ENCODE results near the gene ANKZF1. TPM values are rescaled to one million over a fixed set of nuclear protein-coding genes. Genes with fewer than 3 reads are reported as not detected.

Gene ANKZF1
- total RNA-seq, 1 donor, result 35.1 TPM

DNA sequence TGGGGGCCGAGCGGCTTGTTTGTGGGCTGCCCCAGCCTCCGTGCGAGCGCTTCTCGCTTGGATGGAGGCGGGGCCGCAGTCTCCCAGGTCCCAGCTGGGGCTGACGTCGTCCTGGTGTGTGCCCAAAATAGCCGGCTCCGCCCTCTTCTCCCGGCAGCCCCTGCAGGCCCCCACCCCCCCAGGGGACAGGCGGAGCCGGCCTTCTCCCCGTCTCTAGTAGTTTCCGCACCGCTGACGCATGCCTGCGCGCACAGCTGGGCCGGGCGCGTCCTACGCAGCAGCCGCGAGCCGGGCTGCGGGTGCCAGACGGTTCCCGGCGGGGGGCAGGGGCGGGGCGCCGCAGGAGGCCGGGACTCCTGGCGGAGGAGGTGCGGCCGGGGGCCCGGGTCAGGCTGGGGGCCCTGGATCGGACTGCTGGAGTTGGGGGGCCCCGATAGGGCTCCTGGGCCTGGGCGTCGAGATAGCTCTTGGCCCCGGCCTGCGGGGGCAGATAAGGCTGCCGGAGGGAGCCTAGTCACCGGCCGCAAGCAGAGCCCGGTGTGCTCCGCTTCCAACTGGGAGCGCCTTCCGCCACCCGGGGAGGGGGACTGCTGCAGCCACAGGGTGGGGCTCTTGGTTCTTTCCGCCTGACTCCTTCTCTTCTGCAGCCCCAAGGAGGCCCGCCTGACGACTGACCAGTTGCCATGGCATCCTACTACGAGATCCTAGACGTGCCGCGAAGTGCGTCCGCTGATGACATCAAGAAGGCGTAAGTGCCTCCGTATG, 49.7 kb downstream of the ANKZF1 start, which contains the start of gene DNAJB2:
Gene DNAJB2 (plus strand): TSS at position 216 of the 765 bp plus-strand sequence. CDS start 468 bp downstream, at position 684.
- Histone ChIP-seq H3K4me2 (ENCODE audit: insufficient read depth, low read length) (peak within 1 kb of the TSS; percentile 91), H3K27me3 (ENCODE audit: insufficient read depth, low read length) (no peaks in the 10 kb centered on the region), H3K27ac (ENCODE audit: low read depth, low read length) (peak within 1 kb of the TSS; percentile 97), H4K20me1 (ENCODE audit: insufficient read depth, low read length) (peaks cover 2% of the 10 kb centered on the region), H3K36me3 (ENCODE audit: insufficient read depth, low read length) (peaks cover 28% of the 10 kb centered on the region), H3K9me3 (ENCODE audit: low read depth, low read length) (no peaks in the 10 kb centered on the region), H3K79me2 (ENCODE audit: insufficient read depth, low read length) (peaks cover 15% of the 10 kb centered on the region), H3K4me1 (ENCODE audit: insufficient read depth, low read length) (peaks cover 31% of the 10 kb centered on the region), H2AFZ (ENCODE audit: low read length) (peak within 1 kb of the TSS; percentile 40), H3K4me3 (ENCODE audit: insufficient read depth, low read length) (peak within 1 kb of the TSS; percentile 75)
- TF ChIP-seq, protein P1, sequence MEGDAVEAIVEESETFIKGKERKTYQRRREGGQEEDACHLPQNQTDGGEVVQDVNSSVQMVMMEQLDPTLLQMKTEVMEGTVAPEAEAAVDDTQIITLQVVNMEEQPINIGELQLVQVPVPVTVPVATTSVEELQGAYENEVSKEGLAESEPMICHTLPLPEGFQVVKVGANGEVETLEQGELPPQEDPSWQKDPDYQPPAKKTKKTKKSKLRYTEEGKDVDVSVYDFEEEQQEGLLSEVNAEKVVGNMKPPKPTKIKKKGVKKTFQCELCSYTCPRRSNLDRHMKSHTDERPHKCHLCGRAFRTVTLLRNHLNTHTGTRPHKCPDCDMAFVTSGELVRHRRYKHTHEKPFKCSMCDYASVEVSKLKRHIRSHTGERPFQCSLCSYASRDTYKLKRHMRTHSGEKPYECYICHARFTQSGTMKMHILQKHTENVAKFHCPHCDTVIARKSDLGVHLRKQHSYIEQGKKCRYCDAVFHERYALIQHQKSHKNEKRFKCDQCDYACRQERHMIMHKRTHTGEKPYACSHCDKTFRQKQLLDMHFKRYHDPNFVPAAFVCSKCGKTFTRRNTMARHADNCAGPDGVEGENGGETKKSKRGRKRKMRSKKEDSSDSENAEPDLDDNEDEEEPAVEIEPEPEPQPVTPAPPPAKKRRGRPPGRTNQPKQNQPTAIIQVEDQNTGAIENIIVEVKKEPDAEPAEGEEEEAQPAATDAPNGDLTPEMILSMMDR (IDR thresholded peaks at IDR 0.05; ENCODE audit: extremely low read depth, low read depth, low read length), result peak; percentile 26
- peak; percentile 100 for DNase-seq (ENCODE audit: insufficient read length, low spot score, missing footprints)

DNA sequence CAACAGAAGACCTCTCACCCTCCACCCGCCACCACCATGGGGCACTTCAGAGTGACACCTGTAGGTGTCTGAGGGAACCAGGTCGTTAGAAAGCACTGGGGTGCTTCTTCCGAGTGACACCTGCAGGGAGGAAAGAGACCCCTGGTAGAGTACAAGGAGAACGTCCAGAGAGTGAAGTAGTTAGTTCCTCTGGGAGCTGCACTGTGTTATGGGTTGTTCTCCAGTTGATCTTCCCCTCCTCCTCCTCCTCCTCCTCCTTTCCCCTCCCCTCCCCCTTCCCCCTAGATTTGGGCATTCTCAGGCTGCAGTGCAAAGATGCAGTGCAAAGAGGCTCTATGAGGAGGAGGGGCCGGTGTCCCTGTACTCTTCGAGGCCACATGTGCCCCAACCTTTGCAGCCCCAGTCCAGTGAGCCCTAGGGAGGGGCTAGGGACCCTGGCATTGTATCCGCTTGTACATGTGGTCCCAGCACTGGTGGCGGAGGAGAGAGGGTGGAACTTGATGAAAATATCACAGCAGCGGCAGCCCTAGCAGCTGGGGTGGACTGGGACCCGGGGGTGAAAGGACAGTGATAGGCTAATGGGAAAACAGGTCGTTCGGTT, 50.4 kb downstream of the ANKZF1 start:
- no peak for DNase-seq (ENCODE audit: insufficient read length, low spot score, missing footprints)
- peak overlapping the region; percentile 91 for H3K4me2 ChIP-seq (ENCODE audit: insufficient read depth, low read length)
- H3K27ac ChIP-seq (ENCODE audit: low read depth, low read length), result peak overlapping the region; percentile 97
- H3K79me2 ChIP-seq (ENCODE audit: insufficient read depth, low read length), result peaks cover 15% of the 10 kb centered on the region
- H3K4me1 ChIP-seq (ENCODE audit: insufficient read depth, low read length), result peaks cover 24% of the 10 kb centered on the region
- no peaks in the 10 kb centered on the region for H3K9me3 ChIP-seq (ENCODE audit: low read depth, low read length)
- H3K27me3 ChIP-seq (ENCODE audit: insufficient read depth, low read length), result no peaks in the 10 kb centered on the region
- TF ChIP-seq, protein P1 (IDR thresholded peaks at IDR 0.05; ENCODE audit: extremely low read depth, low read depth, low read length), result peak; percentile 9
- H2AFZ ChIP-seq (ENCODE audit: low read length), result peak overlapping the region; percentile 40
- H4K20me1 ChIP-seq (ENCODE audit: insufficient read depth, low read length), result peaks cover 7% of the 10 kb centered on the region
- H3K4me3 ChIP-seq (ENCODE audit: insufficient read depth, low read length), result peak overlapping the region; percentile 75
- H3K36me3 ChIP-seq (ENCODE audit: insufficient read depth, low read length), result peaks cover 34% of the 10 kb centered on the region

DNA sequence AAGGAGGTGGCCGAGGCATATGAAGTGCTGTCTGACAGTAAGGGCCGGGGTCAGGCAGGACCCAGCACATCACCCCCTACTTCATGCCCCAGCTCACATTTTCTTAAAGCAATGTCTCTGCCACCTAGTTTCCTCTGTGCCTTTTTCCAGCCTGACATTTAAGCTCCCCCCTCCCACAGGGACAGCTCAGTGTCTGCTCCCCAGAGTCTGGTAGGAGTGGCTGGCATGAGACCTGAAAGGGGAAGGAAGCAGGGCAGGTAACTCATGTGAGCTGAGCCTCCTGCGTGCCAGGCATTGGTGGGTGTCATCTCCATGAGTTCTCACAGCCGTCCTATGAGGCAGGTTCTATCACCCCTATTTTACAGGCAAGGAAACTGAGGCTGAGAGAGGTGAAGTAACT, 51.0 kb downstream of the ANKZF1 start:
- no peaks in the 10 kb centered on the region for H3K27me3 ChIP-seq (ENCODE audit: insufficient read depth, low read length)
- no peak overlapping the region for H2AFZ ChIP-seq (ENCODE audit: low read length)
- H4K20me1 ChIP-seq (ENCODE audit: insufficient read depth, low read length), result peaks cover 7% of the 10 kb centered on the region
- peaks cover 15% of the 10 kb centered on the region for H3K79me2 ChIP-seq (ENCODE audit: insufficient read depth, low read length)
- peaks cover 23% of the 10 kb centered on the region for H3K4me1 ChIP-seq (ENCODE audit: insufficient read depth, low read length)
- H3K4me3 ChIP-seq (ENCODE audit: insufficient read depth, low read length), result no peak overlapping the region
- DNase-seq (ENCODE audit: insufficient read length, low spot score, missing footprints), result no peak
- TF ChIP-seq, protein P1 (IDR thresholded peaks at IDR 0.05; ENCODE audit: extremely low read depth, low read depth, low read length), result no peak
- H3K9me3 ChIP-seq (ENCODE audit: low read depth, low read length), result no peaks in the 10 kb centered on the region
- H3K27ac ChIP-seq (ENCODE audit: low read depth, low read length), result peak overlapping the region; percentile 97
- peaks cover 38% of the 10 kb centered on the region for H3K36me3 ChIP-seq (ENCODE audit: insufficient read depth, low read length)
- H3K4me2 ChIP-seq (ENCODE audit: insufficient read depth, low read length), result peak overlapping the region; percentile 91

DNA sequence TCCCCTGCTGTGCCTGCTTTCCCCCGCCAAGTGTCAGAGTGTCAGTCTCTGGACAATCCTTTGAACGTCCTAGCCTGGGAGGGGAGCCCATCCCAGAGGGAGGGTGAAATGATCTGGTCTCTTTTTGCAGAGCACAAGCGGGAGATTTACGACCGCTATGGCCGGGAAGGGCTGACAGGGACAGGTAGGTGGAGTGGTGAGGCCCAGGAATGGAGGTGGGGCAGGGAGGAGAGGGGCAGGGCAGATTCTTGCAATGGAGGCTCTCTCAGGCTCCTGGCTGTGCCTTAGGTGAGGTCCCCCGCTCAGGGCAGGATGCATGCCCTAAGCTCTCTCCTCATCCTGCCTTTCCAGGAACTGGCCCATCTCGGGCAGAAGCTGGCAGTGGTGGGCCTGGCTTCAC, 52.0 kb downstream of the ANKZF1 start:
- Histone ChIP-seq H3K27me3 (ENCODE audit: insufficient read depth, low read length) (no peaks in the 10 kb centered on the region), H3K79me2 (ENCODE audit: insufficient read depth, low read length) (peaks cover 15% of the 10 kb centered on the region), H2AFZ (ENCODE audit: low read length) (no peak overlapping the region), H4K20me1 (ENCODE audit: insufficient read depth, low read length) (peaks cover 7% of the 10 kb centered on the region), H3K4me1 (ENCODE audit: insufficient read depth, low read length) (peaks cover 28% of the 10 kb centered on the region), H3K4me3 (ENCODE audit: insufficient read depth, low read length) (no peak overlapping the region), H3K9me3 (ENCODE audit: low read depth, low read length) (no peaks in the 10 kb centered on the region), H3K4me2 (ENCODE audit: insufficient read depth, low read length) (no peak overlapping the region), H3K27ac (ENCODE audit: low read depth, low read length) (peak overlapping the region; percentile 7), H3K36me3 (ENCODE audit: insufficient read depth, low read length) (peaks cover 38% of the 10 kb centered on the region)
- TF ChIP-seq, protein P1 (IDR thresholded peaks at IDR 0.05; ENCODE audit: extremely low read depth, low read depth, low read length), result no peak
- peak; percentile 65 for DNase-seq (ENCODE audit: insufficient read length, low spot score, missing footprints)

Data from osteoblast (primary cell).